ENCODE measurements around the gene DGKG. TPM values are rescaled to one million over a fixed set of nuclear protein-coding genes. Genes with fewer than 3 reads are reported as not detected.

DGKG gene
- total RNA-seq, 1 donor from 2014 or later: 0.04 TPM

DNA sequence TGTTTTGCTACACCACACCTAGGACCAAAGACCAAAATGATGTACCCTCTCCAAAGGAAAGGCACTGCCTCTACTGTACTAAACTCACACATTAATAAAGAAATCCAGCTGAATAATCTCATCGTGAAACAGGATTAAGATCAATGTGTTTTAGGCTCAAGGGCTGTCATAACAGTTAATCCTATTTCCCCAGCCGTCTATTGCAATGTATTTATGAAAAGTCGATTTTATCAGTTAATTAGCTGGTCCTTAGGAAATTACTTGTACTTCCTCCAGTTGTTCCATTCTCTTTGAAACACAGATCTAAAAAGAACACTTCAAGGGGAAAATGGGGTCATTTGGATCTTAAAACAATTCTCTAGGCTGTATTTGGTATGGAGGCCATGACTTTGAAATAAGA, 261.6 kb downstream of the DGKG start:
- peaks cover 67% of the 10 kb centered on the region for H3K4me1 Mint-ChIP-seq
- H3K27me3 Mint-ChIP-seq (ENCODE audit: low read depth): peaks cover 27% of the 10 kb centered on the region
- TF ChIP-seq CTCF (IDR thresholded peaks at IDR 0.05; ENCODE audit: unreplicated experiment): no peak
- no peaks in the 10 kb centered on the region for H3K9me3 Mint-ChIP-seq
- DNase-seq (ENCODE audit: low spot score in 2 of 2, unreplicated experiment in 2 of 2): no peak
- no peak overlapping the region for H3K4me3 Mint-ChIP-seq
- H3K27ac Mint-ChIP-seq: no peak overlapping the region
- H3K36me3 Mint-ChIP-seq: peaks cover 2% of the 10 kb centered on the region

DNA sequence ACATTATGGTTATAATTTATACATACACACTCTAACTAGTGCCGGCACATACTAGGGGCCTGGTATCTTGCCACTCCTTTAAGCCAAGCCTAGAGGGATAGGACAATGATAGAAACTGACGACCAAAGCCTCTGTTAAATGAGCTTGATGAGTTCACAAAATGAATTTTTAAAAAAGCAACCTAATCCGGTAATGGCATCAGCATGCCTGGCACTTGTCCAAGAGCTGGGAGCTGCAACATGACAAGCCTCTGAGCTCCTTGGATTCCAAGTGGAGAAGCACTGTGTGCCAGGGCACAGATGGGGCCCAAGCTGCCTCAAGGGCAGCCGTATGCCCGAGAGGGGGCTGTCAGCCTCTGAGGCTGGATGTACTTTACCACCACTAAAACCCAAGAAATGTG, 262.9 kb downstream of the DGKG start:
- Mint-ChIP-seq H3K27ac (peak overlapping the region; percentile 72), H3K27me3 (ENCODE audit: low read depth) (peaks cover 23% of the 10 kb centered on the region), H3K4me3 (peak overlapping the region; percentile 10), H3K9me3 (no peaks in the 10 kb centered on the region), H3K4me1 (peaks cover 68% of the 10 kb centered on the region), H3K36me3 (peaks cover 2% of the 10 kb centered on the region)
- TF ChIP-seq CTCF (IDR thresholded peaks at IDR 0.05; ENCODE audit: unreplicated experiment): no peak
- DNase-seq (ENCODE audit: low spot score in 2 of 2, unreplicated experiment in 2 of 2): peak; percentile 47 to 66

GRCh38 chr3:186098740-186099139, 263.3 kb downstream of the DGKG start:
- peak overlapping the region; percentile 74 for H3K4me3 Mint-ChIP-seq
- H3K27ac Mint-ChIP-seq: no peak overlapping the region

DNA sequence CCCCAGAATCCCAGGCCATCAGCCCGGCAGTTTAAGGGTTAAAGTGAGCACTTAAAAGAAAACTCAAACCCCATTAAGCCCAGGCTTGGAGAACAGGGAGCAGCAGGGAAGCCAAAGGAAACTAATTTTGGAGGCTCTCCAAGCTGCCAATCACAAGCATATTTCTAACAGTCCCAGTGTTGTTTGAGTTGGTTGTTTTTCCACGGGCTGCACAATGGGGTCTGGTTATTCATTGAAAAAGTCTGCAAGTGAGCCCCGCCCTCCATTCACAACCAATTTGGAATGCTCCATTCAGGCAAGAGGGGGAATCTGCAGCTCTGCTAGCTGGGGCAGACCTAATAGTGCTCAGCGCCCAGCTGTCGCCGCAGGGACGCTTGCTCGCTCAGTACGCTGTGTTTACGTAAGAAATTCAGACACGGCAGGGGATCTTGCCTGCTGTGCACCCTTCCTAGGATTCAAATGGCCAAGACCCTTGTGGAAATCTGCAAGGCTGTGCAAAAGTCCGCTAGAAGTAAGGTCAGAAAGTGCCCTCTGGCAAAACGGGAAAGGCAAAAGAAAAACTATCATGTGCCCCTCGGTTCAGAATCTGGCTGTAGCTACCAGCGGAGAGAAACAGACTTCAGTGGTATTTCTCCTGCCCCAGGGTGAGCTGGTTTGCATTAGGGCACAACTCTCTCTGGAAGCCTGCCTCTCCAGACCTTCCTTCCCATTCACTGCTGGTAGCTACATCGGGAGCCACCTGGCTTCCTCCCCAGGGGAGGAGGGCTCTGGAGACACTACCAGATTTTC, 264.2 kb downstream of the DGKG start:
- no peak for TF ChIP-seq CTCF (IDR thresholded peaks at IDR 0.05; ENCODE audit: unreplicated experiment)
- H3K4me3 Mint-ChIP-seq: peak overlapping the region; percentile 74
- H3K27ac Mint-ChIP-seq: peak overlapping the region; percentile 90
- peaks cover 23% of the 10 kb centered on the region for H3K27me3 Mint-ChIP-seq (ENCODE audit: low read depth)
- peak; percentile 40 to 64 for DNase-seq (ENCODE audit: low spot score in 2 of 2, unreplicated experiment in 2 of 2)
- H3K9me3 Mint-ChIP-seq: no peaks in the 10 kb centered on the region
- H3K4me1 Mint-ChIP-seq: peaks cover 56% of the 10 kb centered on the region
- H3K36me3 Mint-ChIP-seq: peaks cover 2% of the 10 kb centered on the region

More at GRCh38 chr3:186098740-186099139, 263.3 kb downstream of the DGKG start:
- Mint-ChIP-seq H3K36me3 (peaks cover 2% of the 10 kb centered on the region), H3K9me3 (no peaks in the 10 kb centered on the region), H3K4me1 (peaks cover 64% of the 10 kb centered on the region), H3K27me3 (ENCODE audit: low read depth) (peaks cover 23% of the 10 kb centered on the region)
- DNase-seq (ENCODE audit: low spot score in 2 of 2, unreplicated experiment in 2 of 2): no peak
- TF ChIP-seq CTCF (IDR thresholded peaks at IDR 0.05; ENCODE audit: unreplicated experiment): no peak

- no peaks in the 10 kb centered on the region for H3K9me3 Mint-ChIP-seq
- H3K27me3 Mint-ChIP-seq (ENCODE audit: low read depth): peaks cover 23% of the 10 kb centered on the region
- DNase-seq (ENCODE audit: low spot score in 2 of 2, unreplicated experiment in 2 of 2): no peak
- TF ChIP-seq CTCF (IDR thresholded peaks at IDR 0.05; ENCODE audit: unreplicated experiment): no peak
- peak overlapping the region; percentile 74 for H3K4me3 Mint-ChIP-seq
- no peaks in the 10 kb centered on the region for H3K36me3 Mint-ChIP-seq
- peak overlapping the region; percentile 33 for H3K27ac Mint-ChIP-seq
- H3K4me1 Mint-ChIP-seq: peaks cover 53% of the 10 kb centered on the region
Observed at GRCh38 chr3:186097317-186097662, 264.7 kb downstream of the DGKG start.

Other genes starting within 250 kb of the DGKG start
- 4.0 to 4.5 TPM (median 4.4 TPM) in 3 replicates for gene CRYGS, start 182.1 kb upstream of the DGKG start, total RNA-seq
- 12.2 to 14.5 TPM (median 12.4 TPM) in 3 replicates for gene TBCCD1, start 205.1 kb upstream of the DGKG start, total RNA-seq
- 52.1 to 55.2 TPM (median 55.2 TPM) in 3 replicates for gene DNAJB11, start 208.5 kb upstream of the DGKG start, total RNA-seq